ENCODE data around the gene NPAS1. TPM values are rescaled to one million over a fixed set of nuclear protein-coding genes. Genes with fewer than 3 reads are reported as not detected.
"Not testable (repeated sequence)": the region's sequence is repeated elsewhere in the genome, so short reads cannot be mapped to it uniquely, and the experiment has no call there.

Gene NPAS1
- total and polyA plus RNA-seq, 3 experiments from 2014 or later = 0.24 to 0.37 TPM; not detected in 1

DNA sequence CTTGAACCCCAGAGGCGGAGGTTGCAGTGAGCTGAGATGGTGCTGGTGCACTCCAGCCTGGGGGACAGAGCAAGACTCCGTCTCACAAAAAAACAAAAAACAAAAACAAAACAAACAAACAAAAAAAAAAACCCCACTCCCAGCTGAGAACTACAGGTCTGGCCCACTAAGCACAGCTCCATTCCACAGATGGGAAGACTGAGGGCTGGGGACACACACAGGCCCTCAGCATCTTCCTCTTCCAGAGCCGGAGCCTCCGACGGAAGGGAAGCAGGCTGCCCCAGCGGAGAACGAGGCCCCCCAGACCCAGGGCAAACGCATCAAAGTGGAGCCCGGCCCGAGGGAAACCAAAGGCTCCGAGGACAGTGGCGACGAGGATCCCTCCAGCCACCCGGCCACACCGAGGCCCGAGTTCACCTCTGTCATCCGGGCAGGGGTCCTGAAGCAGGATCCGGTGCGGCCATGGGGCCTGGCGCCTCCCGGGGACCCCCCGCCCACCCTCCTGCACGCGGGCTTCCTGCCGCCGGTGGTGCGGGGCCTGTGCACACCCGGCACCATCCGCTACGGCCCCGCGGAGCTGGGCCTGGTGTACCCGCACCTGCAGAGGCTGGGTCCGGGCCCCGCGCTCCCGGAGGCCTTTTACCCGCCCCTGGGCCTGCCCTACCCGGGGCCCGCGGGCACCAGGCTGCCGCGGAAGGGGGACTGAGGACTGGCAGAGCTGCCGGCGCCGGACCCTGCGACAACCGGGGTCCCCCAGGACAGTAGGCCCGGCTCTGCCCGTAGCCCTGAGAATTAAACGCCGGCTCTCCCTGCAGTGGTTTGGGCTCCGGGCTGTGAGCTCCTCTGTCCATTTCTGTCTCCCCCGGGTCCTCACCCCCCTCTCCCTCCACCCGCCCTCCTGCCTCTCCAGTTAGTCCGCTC lies 25.6 kb downstream of the NPAS1 start:
- H3K9me3 Mint-ChIP-seq = no peaks in the 10 kb centered on the region
- DNase-seq = no peak
- CTCF ChIA-PET = interaction anchor here (1.1 to 2.6 kb wide), 3 partner anchors 9 to 32 kb away, joined by 3 to 6 read pairs (median 5); no protein-coding TSS in a partner anchor
- no peak overlapping the region for H3K27ac ChIP-seq (ENCODE audit: low read depth, low read length)
- H3K4me3 Mint-ChIP-seq = peak overlapping the region in 1 of 7 donors; percentile 74
- H3K27ac Mint-ChIP-seq = peak overlapping the region in 1 of 8 donors; percentile 32
- H3K27me3 ChIP-seq (ENCODE audit: insufficient read depth, low read length, poor library complexity, severe bottlenecking) = no peaks in the 10 kb centered on the region
- peaks cover 14% of the 10 kb centered on the region for H3K4me1 ChIP-seq (ENCODE audit: insufficient read depth, low read length)
- H3K4me3 ChIP-seq (ENCODE audit: low read length) = no peak overlapping the region
- peaks cover 11 to 20% (median 16%) of the 10 kb centered on the region in 3 donors for H3K4me1 Mint-ChIP-seq
- no peaks in the 10 kb centered on the region for H3K9me3 ChIP-seq (ENCODE audit: low read length)
- H3K27me3 Mint-ChIP-seq = no peaks in the 10 kb centered on the region
- peaks cover 0 to 18% (median 2%) of the 10 kb centered on the region in 3 donors for H3K36me3 Mint-ChIP-seq
- POLR2A ChIA-PET = interaction anchor here (0.5 kb wide), 1 partner anchor 115 kb away, joined by 5 read pairs; no protein-coding TSS in a partner anchor
- no peaks in the 10 kb centered on the region for H3K36me3 ChIP-seq (ENCODE audit: insufficient read depth, low read length)

DNA sequence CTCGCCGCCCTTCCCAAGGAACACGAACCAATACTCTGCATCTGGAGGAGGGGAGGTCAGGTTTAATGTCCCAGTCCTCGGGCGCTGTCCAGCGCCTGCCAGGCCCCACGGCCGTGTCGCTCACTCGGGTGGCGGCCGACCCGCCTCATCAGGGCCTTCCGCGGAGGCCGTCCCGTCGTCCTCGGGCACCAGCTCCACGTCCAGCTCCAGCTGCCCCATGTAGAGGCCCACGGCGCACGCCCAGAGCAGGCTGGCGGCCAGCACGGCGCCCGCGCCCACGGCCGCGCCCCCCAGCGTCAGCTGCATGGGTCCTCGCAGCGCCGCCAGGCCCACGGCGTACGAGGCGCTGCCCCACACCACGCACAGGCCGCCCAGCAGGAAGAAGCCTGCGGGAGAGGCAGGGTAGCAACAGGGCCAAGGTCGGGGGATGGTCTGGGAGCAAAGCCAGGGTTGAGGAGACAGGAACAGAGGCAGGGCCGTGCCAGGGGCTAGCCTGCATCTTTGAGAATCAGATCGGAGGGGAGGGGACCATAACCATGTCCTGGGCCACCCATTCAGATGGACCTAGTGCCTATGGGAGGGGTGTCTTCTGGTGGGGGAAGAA lies 26.3 kb downstream of the NPAS1 start:
- Mint-ChIP-seq H3K4me3 (peak overlapping the region in 1 of 7 donors; percentile 24), H3K4me1 (peaks cover 11 to 20% (median 16%) of the 10 kb centered on the region in 3 donors), H3K9me3 (no peaks in the 10 kb centered on the region), H3K27ac (no peak overlapping the region), H3K27me3 (no peaks in the 10 kb centered on the region), H3K36me3 (peaks cover 0 to 18% (median 2%) of the 10 kb centered on the region in 3 donors)
- Histone ChIP-seq H3K4me1 (ENCODE audit: insufficient read depth, low read length) (peaks cover 14% of the 10 kb centered on the region), H3K36me3 (ENCODE audit: insufficient read depth, low read length) (no peaks in the 10 kb centered on the region), H3K27me3 (ENCODE audit: insufficient read depth, low read length, poor library complexity, severe bottlenecking) (no peaks in the 10 kb centered on the region), H3K9me3 (ENCODE audit: low read length) (no peaks in the 10 kb centered on the region), H3K4me3 (ENCODE audit: low read length) (no peak overlapping the region), H3K27ac (ENCODE audit: low read depth, low read length) (no peak overlapping the region)
- ChIA-PET CTCF (no interaction called here), POLR2A (no interaction called here)
- no peak for DNase-seq

DNA sequence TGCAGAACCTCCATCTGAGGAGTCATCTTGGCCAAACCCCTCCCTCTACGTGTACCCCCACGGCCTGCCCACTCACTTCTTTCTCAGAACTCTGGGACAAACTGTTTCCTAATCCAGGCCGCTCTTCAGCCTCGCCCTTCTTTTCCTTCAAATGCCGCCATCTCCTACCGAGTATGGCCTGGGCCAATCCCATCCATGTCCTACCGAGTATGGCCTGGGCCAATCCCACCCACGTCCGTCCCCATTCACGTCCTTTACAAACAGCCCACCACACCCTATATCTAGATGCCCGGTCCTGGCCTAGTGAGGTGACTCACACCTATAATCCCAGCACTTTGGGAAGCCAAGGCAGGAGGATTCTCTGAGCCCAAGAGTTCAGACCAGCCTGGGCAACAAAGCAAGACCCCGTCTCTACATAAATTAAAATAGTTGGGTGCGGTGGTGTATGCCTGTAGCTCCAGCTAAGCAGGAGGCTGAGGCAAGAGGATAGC lies 27.7 kb downstream of the NPAS1 start:
- Mint-ChIP-seq H3K4me1 (peaks cover 11 to 20% (median 16%) of the 10 kb centered on the region in 3 donors), H3K27ac (peak overlapping the region in 6 of 8 donors; percentile 24 to 96 (median 92)), H3K4me3 (peak overlapping the region; percentile 87 to 98 (median 96)), H3K9me3 (no peaks in the 10 kb centered on the region), H3K27me3 (no peaks in the 10 kb centered on the region), H3K36me3 (peaks cover 0 to 13% (median 0%) of the 10 kb centered on the region in 3 donors)
- ChIA-PET POLR2A (interaction anchor here (2.2 kb wide), 1 partner anchor 66 kb away, joined by 13 read pairs; the partner anchor contains the start of gene ZC3H4), CTCF (interaction anchor here (0.8 to 1.3 kb wide), 6 partner anchors 11 to 301 kb away, joined by 3 to 9 read pairs (median 4); partner anchors contain the start of genes DHX34 and ZC3H4)
- Histone ChIP-seq H3K27me3 (ENCODE audit: insufficient read depth, low read length, poor library complexity, severe bottlenecking) (no peaks in the 10 kb centered on the region), H3K36me3 (ENCODE audit: insufficient read depth, low read length) (no peaks in the 10 kb centered on the region), H3K4me3 (ENCODE audit: low read length) (peak overlapping the region; percentile 83), H3K9me3 (ENCODE audit: low read length) (no peaks in the 10 kb centered on the region), H3K4me1 (ENCODE audit: insufficient read depth, low read length) (peaks cover 14% of the 10 kb centered on the region), H3K27ac (ENCODE audit: low read depth, low read length) (peak overlapping the region; percentile 64)
- peak in 1 of 5 donors; percentile 10 for DNase-seq

DNA sequence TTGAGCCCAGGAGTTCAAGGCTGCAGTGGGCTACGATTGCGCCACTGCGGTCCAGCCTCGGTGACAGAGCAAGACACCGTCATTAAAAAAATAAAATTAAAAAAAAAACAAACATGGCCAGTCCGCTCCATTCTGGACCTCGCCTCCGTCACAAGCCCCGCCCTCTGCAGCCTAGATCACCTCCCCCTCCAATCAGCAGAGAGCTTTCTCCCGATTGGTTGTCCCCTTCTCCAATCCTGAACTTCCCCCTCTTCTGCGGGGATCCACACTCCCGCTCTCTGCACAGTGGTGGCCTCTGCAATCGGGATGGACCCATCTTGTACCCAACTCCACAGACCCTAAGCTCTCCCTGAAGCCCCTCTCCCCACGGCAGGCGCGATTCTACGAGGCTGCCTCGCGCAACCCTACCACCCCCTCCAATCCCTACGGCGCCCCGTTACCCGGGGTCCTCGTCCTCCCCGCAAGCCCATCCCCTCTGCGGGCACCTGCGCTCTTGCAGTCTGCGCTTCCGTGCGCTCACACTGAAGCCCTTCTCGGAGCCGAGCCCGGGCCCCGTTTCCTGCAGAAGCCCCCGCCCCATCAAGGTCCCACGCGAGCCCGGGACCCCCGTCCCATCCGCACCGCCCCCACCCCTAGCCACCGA lies 28.2 kb downstream of the NPAS1 start:
- H3K4me1 ChIP-seq (ENCODE audit: insufficient read depth, low read length) = peaks cover 14% of the 10 kb centered on the region
- POLR2A ChIA-PET = interaction anchor here (0.6 to 2.2 kb wide), 2 partner anchors 65 to 96 kb away, joined by 3 to 13 read pairs; partner anchors contain the start of gene ZC3H4

DNA sequence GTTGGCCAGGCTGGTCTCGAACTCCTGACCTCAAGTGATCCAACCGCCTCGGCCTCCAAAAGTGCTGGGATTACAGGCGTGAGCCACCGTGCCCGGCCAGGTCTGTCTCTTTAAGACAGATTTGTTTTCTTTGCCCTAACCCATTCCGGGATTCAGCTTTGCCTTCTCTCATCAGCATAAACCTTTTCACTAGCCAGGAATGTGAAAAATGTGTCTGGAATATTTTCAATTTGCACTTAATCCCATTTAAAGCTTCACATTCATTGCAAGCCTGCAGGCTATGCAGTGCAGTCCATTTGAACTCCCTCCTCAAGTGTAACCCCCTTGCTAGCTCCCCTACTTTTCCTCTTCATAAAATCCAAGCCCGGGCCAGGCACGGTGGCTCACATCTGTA lies 29.7 kb downstream of the NPAS1 start:
- H3K36me3 ChIP-seq (ENCODE audit: insufficient read depth, low read length) = no peaks in the 10 kb centered on the region
- ChIA-PET POLR2A (interaction anchor here (2.2 kb wide), 1 partner anchor 64 kb away, joined by 13 read pairs; the partner anchor contains the start of gene ZC3H4), CTCF (interaction anchor here (0.8 kb wide), 1 partner anchor 13 kb away, joined by 5 read pairs; no protein-coding TSS in a partner anchor)
- DNase-seq = no peak
- H3K4me3 ChIP-seq (ENCODE audit: low read length) = no peak overlapping the region
- no peaks in the 10 kb centered on the region for H3K9me3 ChIP-seq (ENCODE audit: low read length)
- peak overlapping the region; percentile 87 to 98 (median 93) for H3K4me3 Mint-ChIP-seq
- peaks cover 0 to 4% of the 10 kb centered on the region in 2 donors for H3K27me3 Mint-ChIP-seq
- H3K9me3 Mint-ChIP-seq = no peaks in the 10 kb centered on the region
- no peaks in the 10 kb centered on the region for H3K27me3 ChIP-seq (ENCODE audit: insufficient read depth, low read length, poor library complexity, severe bottlenecking)
- H3K4me1 ChIP-seq (ENCODE audit: insufficient read depth, low read length) = peaks cover 14% of the 10 kb centered on the region
- H3K4me1 Mint-ChIP-seq = peaks cover 11 to 20% (median 16%) of the 10 kb centered on the region in 3 donors
- no peak overlapping the region for H3K27ac ChIP-seq (ENCODE audit: low read depth, low read length)
- peaks cover 0 to 11% (median 0%) of the 10 kb centered on the region in 3 donors for H3K36me3 Mint-ChIP-seq
- H3K27ac Mint-ChIP-seq = peak overlapping the region in 5 of 8 donors; percentile 3 to 93 (median 89)

More for the DNA sequence above, 28.2 kb downstream of the NPAS1 start:
- Mint-ChIP-seq H3K9me3 (no peaks in the 10 kb centered on the region), H3K27me3 (no peaks in the 10 kb centered on the region), H3K4me3 (peak overlapping the region; percentile 87 to 98 (median 96)), H3K27ac (peak overlapping the region; percentile 37 to 97 (median 92)), H3K4me1 (peaks cover 11 to 20% (median 16%) of the 10 kb centered on the region in 3 donors), H3K36me3 (peaks cover 0 to 12% (median 0%) of the 10 kb centered on the region in 3 donors)
- H3K9me3 ChIP-seq (ENCODE audit: low read length) = no peaks in the 10 kb centered on the region
- peak overlapping the region; percentile 64 for H3K27ac ChIP-seq (ENCODE audit: low read depth, low read length)
- DNase-seq = peak; percentile 55 to 73 (median 68)
- H3K36me3 ChIP-seq (ENCODE audit: insufficient read depth, low read length) = no peaks in the 10 kb centered on the region
- H3K4me3 ChIP-seq (ENCODE audit: low read length) = peak overlapping the region; percentile 83
- no peaks in the 10 kb centered on the region for H3K27me3 ChIP-seq (ENCODE audit: insufficient read depth, low read length, poor library complexity, severe bottlenecking)
- CTCF ChIA-PET = interaction anchor here (0.8 to 1.3 kb wide), 6 partner anchors 11 to 301 kb away, joined by 3 to 9 read pairs (median 4); partner anchors contain the start of genes DHX34 and ZC3H4

DNA sequence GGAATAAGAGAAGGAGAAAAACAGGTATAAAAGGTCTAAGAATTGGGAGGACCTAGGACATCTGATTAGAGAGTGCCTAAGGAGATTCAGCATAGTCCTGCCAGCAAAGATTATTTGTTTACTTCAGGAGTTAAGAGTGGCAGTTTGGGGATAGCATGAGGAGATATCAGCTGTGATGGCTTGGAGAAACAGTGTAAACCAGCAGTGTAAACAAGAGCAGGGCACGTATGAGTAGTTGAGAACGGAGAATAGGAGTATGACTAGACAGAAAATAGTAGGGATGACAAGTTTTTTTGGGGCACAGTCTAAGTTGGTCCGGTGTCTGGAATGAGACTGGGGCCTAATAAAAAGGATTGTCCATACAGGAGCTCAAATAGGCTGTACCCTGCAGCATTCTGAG lies 30.9 kb downstream of the NPAS1 start:
- H3K36me3 Mint-ChIP-seq; H3K36me3 ChIP-seq (ENCODE audit: insufficient read depth, low read length); DNase-seq; H3K27me3 Mint-ChIP-seq; CTCF ChIA-PET; POLR2A ChIA-PET; H3K27ac ChIP-seq (ENCODE audit: low read depth, low read length); H3K9me3 Mint-ChIP-seq; H3K4me3 ChIP-seq (ENCODE audit: low read length); H3K27me3 ChIP-seq (ENCODE audit: insufficient read depth, low read length, poor library complexity, severe bottlenecking); H3K9me3 ChIP-seq (ENCODE audit: low read length); H3K27ac Mint-ChIP-seq: not testable (repeated sequence)
- H3K4me1 Mint-ChIP-seq = peaks cover 11 to 20% (median 16%) of the 10 kb centered on the region in 3 donors
- peaks cover 14% of the 10 kb centered on the region for H3K4me1 ChIP-seq (ENCODE audit: insufficient read depth, low read length)
- peak overlapping the region in 3 of 7 donors; percentile 9 to 71 (median 24) for H3K4me3 Mint-ChIP-seq

DNA sequence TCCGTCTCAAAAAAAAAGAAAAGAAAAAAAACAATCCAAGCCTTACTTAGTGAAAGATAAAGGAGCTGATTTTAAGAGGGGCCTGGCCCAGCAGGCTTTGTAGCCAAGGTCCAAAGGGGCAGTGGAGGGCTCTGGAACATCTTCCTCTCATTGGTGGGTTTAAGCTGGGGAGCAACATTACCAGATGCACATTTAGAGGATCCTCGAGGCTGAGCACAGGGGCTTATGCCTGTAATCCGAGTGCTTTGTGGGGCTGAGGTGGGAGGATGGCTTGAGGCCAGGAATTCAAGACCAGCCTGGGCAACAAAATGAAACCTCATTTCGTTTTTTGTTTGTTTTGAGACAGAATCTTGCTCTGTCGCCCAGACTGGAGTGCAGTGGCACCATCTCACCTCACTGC lies 36.8 kb downstream of the NPAS1 start:
- no peak overlapping the region for H3K27ac Mint-ChIP-seq
- no peak for DNase-seq
- ChIA-PET CTCF (interaction anchor here (1.8 kb wide), 1 partner anchor 69 kb away, joined by 4 read pairs; no protein-coding TSS in a partner anchor), POLR2A (no interaction called here)
- peaks cover 1 to 4% of the 10 kb centered on the region in 2 donors for H3K27me3 Mint-ChIP-seq
- no peak overlapping the region for H3K4me3 ChIP-seq (ENCODE audit: low read length)
- no peaks in the 10 kb centered on the region for H3K36me3 Mint-ChIP-seq
- H3K27ac ChIP-seq (ENCODE audit: low read depth, low read length) = no peak overlapping the region
- no peaks in the 10 kb centered on the region for H3K36me3 ChIP-seq (ENCODE audit: insufficient read depth, low read length)
- no peak overlapping the region for H3K4me3 Mint-ChIP-seq
- H3K4me1 Mint-ChIP-seq = no peaks in the 10 kb centered on the region
- H3K27me3 ChIP-seq (ENCODE audit: insufficient read depth, low read length, poor library complexity, severe bottlenecking) = no peaks in the 10 kb centered on the region
- H3K9me3 ChIP-seq (ENCODE audit: low read length) = no peaks in the 10 kb centered on the region
- no peaks in the 10 kb centered on the region for H3K9me3 Mint-ChIP-seq
- H3K4me1 ChIP-seq (ENCODE audit: insufficient read depth, low read length) = no peaks in the 10 kb centered on the region

All from CD8-positive, alpha-beta memory T cell (primary cell).